Heart left ventricle (tissue), 13 donors: ENCODE measurements around the gene C4orf51.

Experiments
- POLR2A ChIP-seq, 2 donors: fragments of 450-650 bp; IDR thresholded peaks; one replicate each; pipeline ENCODE4 v1.6.1; 2017; ENCODE audit warnings: antibody characterized with exemption in 2 of 2, mild to moderate bottlenecking in 2 of 2, moderate library complexity in 2 of 2
- TF ChIP-seq, protein P1 (sequence below), 12 donors: fragments of 200-600 bp; sonication (generic) in 4 of 12; IDR thresholded peaks; one replicate each; pipeline versions ENCODE4 v1.5.0 to v1.8.0; 2018 to 2022; ENCODE audit warnings: antibody characterized with exemption in 12 of 12, mild to moderate bottlenecking in 5 of 12
- donor health status: ischemic (EF 13 %, LVEDD 7.1; RV severe dilation, severe dysfunction).
- donor health status: DM: no; HTN: yes; CAD: no.
- donor health status: DM: no; HTN: no; CAD: no.
- donor health status: ischemic (EF 25% LVEDD 6.9; RV normal size, moderate dysfunction).
- donor health status: ischemic (EF 25% LVEDD 5.7; RV mildly dilated, moderate dysfunction).
- donor health status: ischemic (EF 35%, LVEDD 5.7; RV mildly dilated, moderate dysfunction).
- donor health status: nonischemic (EF 11% LVEDD 7.7; RV severe dilation, severe dysfunction).
- donor health status: DM: yes; HTN: yes; CAD: no.
- donor health status: PGD.
- donor health status: ischemic (EF 29% LVEDD 5.4; RV normal size, mild dysfunction).
- donor health status: nonischemic (EF 23%, LVEDD 6.1; RV moderate dilation, normal function).

DNA sequence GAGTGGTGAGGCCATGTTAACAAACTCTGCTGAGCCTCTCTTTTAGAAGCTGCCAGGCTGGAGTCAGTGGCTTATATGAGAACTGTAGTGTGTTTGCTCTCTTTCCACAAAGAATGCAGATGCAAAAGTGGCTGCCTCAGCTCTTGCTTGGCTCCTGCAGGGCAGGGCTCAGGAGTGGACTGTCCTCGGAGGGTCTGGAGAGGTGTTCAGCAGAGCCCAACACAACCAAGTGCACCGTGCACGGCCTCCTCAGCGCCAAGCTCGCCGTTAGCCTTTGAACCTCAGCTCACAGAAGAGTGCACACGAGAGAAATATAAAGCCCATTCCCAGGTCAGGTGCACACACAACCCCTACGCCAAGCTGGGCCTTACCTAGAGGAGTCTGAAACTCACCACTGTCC lies 82.8 kb downstream of the C4orf51 start:
- TF ChIP-seq, protein P1, sequence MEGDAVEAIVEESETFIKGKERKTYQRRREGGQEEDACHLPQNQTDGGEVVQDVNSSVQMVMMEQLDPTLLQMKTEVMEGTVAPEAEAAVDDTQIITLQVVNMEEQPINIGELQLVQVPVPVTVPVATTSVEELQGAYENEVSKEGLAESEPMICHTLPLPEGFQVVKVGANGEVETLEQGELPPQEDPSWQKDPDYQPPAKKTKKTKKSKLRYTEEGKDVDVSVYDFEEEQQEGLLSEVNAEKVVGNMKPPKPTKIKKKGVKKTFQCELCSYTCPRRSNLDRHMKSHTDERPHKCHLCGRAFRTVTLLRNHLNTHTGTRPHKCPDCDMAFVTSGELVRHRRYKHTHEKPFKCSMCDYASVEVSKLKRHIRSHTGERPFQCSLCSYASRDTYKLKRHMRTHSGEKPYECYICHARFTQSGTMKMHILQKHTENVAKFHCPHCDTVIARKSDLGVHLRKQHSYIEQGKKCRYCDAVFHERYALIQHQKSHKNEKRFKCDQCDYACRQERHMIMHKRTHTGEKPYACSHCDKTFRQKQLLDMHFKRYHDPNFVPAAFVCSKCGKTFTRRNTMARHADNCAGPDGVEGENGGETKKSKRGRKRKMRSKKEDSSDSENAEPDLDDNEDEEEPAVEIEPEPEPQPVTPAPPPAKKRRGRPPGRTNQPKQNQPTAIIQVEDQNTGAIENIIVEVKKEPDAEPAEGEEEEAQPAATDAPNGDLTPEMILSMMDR (IDR thresholded peaks at IDR 0.05), result no peak
- TF ChIP-seq POLR2A (IDR thresholded peaks at IDR 0.05), result no peak
